Urothelium cell line (cell line): ENCODE data around the gene TMEM185B.
"Not testable (repeated sequence)": the region's sequence is repeated elsewhere in the genome, so short reads cannot be mapped to it uniquely, and the experiment has no call there.

Experiments used
- DNase-seq: peaks from one replicate; pipeline ENCODE4 v3.0.0; 2011; ENCODE audit warnings: low spot score, mixed read lengths
- FAIRE-seq: peaks from 2 replicates; lab custom pipeline; 2011; peaks lifted over from hg19 to GRCh38; lab: Jason Lieb, UNC

The TMEM185B gene

GRCh38 chr2:120235158-120235557 lies 12.0 kb upstream of the TMEM185B start:
- FAIRE-seq, DNase-seq: not testable (repeated sequence)

- no peak for FAIRE-seq
- no peak for DNase-seq
These were observed 10.1 kb upstream of the TMEM185B start for GRCh38 chr2:120233292-120233691.

GRCh38 chr2:120231974-120232635 lies 8.9 kb upstream of the TMEM185B start:
- DNase-seq, result no peak
- no peak for FAIRE-seq

DNA sequence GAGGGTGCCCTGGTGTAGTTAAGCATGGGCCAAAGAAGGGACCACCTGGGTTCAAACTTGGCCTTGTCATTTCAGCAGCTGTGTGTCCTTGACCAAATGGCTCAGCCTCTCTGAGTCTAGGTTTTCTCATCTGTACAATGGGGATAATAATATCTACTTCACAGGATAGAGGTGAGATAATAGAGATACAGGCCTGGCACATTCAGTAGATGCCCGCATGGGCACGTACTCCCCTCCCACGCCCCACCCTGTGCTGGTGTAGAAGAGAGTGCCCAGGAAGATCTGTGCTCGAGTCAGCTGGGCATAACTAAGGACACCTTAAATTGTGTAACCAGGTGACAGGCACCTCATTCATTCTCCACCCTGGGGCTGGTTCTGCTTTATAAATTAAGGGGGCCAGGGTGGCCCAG lies 8.4 kb upstream of the TMEM185B start:
- no peak for FAIRE-seq

GRCh38 chr2:120230515-120231471 lies 7.6 kb upstream of the TMEM185B start:
- FAIRE-seq, result no peak
- DNase-seq, result no peak

More for the DNA sequence above, 8.4 kb upstream of the TMEM185B start:
- no peak for DNase-seq

DNA sequence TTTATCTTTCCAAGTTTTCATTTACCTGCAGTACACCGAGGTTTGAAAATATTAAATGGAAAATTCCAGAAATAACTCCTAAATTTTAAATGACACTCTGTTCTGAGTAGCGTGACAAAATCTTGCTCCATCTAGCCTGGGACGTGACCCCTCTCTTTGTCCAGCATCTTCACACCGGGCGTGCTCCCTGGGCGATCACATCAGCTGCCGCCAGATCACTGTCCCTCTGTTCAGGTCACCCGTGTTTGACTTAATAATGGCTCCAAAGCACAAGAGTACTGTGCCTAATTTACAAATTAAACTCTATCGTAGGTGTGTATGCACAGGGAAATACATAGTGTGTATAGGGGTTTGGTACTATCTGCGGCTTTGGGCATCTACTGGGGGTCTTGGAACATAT lies 6.1 kb upstream of the TMEM185B start:
- DNase-seq (no peak), FAIRE-seq (no peak)

- no peak for DNase-seq
- FAIRE-seq, result no peak
These were observed 5.3 kb upstream of the TMEM185B start for GRCh38 chr2:120228503-120228902.

GRCh38 chr2:120227111-120227991 lies 4.2 kb upstream of the TMEM185B start:
- no peak for FAIRE-seq

GRCh38 chr2:120226316-120226715 lies 3.1 kb upstream of the TMEM185B start:
- FAIRE-seq, result no peak
- DNase-seq, result no peak

More at GRCh38 chr2:120227111-120227991, 4.2 kb upstream of the TMEM185B start:
- DNase-seq, result no peak

GRCh38 chr2:120225549-120226065 lies 2.4 kb upstream of the TMEM185B start:
- DNase-seq, result no peak
- no peak for FAIRE-seq

DNA sequence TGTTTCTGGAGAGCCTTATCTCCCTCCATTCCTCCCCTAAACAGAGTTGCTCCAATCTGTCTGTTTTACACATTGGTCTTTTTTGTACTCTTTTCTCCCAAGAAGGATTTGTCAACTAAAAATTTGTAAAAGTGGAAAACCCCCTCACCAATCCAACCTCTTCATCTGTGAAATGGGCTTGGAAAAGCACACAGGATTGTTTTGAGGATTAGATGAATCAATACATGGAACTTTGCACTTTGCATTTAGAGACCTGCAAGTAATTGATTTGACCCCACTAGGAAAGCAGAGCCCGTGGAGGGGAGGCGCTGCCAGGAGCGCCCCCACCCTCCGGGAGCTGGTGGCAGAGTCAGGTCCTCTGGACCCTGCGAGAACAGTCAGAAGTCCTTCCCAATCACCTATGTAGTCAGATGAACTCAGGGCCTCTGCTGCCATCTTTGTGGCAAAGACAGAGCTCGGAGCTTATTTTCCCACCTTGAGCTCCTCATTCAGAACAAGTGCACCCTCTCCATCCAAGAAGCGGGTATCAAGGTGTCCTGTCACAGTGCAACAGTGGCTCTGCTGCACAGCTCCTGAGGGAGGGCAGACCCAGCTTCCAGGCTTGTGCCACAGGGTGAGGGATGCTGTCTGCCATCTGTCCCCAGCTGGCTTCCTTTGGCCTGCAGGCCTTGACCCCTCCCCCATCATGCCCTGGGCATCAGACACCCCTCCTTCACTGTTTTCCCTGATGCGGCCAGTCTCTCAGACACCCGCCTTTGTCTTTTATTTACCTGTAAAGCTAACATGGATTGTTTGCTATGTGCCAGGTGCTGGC lies 1.7 kb upstream of the TMEM185B start:
- DNase-seq, result no peak

GRCh38 chr2:120224256-120224655 lies 1.1 kb upstream of the TMEM185B start:
- DNase-seq (no peak), FAIRE-seq (no peak)

More for the DNA sequence above, 1.7 kb upstream of the TMEM185B start:
- FAIRE-seq, result no peak

- FAIRE-seq (peak; percentile 48), DNase-seq (no peak)
These were observed 790 bp downstream of the TMEM185B start for GRCh38 chr2:120222186-120223033.

DNA sequence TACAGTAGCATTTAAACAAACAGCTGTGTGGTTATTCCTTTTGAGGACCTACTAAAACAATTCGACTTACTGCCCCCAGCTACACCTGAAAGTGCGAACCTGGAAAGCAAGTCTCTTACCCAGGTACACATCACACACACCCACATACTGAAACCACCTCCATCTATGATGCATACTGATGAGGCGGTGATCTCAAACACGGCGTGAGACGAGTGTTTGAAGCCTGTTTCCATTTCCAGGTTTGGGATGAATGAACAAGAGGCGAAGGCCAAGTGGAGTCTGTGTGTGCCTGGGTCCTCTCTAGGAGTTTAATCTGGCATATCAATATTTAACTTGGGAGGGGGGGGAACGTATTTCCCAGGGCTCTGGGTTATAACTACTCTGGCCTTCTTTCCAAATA lies 1.6 kb downstream of the TMEM185B start:
- FAIRE-seq (no peak), DNase-seq (no peak)

DNA sequence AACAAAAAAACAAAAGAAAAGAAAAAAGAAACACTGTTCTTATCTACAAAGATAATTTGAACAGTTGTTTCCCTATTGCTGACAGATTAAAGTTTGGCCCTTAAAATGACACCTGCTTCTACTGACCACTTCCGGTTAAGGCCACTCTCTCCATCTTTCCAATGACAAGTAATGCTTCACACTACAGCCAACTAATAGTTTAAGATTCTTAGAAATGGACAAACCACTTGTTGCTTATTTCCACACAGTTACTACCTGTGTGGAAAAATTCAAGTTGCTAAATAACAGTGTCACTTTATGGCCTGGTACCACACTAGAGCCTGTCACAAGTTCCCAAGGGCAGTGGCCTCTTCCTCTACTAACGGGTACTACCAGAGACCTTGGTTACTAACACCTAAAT lies 2.4 kb downstream of the TMEM185B start:
- DNase-seq (no peak), FAIRE-seq (no peak)

DNA sequence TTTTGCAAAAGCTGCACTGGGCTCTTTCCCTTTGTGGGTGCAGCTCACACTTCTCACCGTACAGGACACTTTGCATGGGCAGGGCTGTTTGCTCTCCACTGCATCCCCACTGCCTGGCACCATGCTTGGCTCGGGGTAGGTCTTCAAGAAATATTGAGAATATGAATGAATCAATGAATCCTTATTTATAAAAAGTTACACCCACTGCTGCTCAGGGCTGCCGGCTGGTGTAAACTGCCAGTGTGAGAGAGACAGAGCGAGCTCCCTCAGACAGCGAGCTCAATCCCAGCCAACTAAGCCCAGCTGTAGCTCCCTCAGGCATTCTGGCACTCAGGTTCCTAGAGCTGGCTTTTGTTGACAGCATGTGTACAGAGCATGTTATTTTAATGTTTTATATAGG lies 3.4 kb downstream of the TMEM185B start:
- FAIRE-seq, result no peak
- no peak for DNase-seq

- no peak for DNase-seq
- no peak for FAIRE-seq
These were observed 3.9 kb downstream of the TMEM185B start for GRCh38 chr2:120219291-120219690.

GRCh38 chr2:120218181-120218580 lies 5.0 kb downstream of the TMEM185B start:
- FAIRE-seq (no peak), DNase-seq (no peak)

DNA sequence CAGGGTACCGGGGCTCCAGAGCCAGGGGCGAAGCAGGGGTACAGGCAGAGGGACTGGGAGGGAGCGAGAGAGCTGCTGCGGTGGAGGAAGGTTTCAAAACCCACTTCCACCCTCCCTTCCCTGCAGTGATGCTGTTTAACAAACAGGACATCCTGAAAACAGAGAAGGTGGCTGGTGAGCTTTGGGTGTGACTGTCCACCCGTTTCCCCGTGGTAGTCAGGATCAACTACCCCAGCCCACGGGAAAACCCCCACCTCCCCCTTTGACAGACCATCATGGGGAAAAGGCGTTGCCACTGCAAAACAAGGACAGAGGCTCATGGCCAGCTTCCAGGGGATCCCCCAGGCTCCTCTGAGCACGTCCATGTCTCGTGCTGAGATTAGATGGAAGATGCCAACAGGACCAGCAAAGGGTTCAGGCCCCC lies 12.9 kb downstream of the TMEM185B start:
- DNase-seq, result no peak
- FAIRE-seq, result no peak
